ENCODE data around the gene TMTC4. TPM values are rescaled to one million over a fixed set of nuclear protein-coding genes. Genes with fewer than 3 reads are reported as not detected.

TMTC4 gene
- total RNA-seq, 1 donor from 2014 or later, result 59.4 TPM

DNA sequence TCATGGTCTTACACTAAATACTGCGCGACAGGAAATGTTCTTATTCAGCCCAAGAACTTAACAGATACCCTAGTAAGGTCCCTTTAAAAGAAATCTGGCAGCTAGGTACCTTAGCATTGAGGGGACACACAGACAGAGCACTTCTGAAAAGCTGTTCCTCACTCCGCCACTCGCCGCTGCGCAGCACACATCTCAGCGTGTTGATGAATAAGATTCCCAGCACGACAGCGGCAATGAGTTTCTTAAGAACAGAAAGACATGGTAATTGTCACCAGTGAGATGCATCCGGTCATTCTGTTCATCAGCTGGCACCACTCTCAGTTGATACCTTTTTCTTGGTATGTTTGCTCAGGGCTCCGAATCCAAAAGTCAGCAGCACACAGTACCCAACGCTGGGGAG lies 39.9 kb downstream of the TMTC4 start:
- peaks cover 16% of the 10 kb centered on the region for H3K4me1 ChIP-seq
- H2AFZ ChIP-seq (replicated peaks), result no peak overlapping the region
- H3K27ac Mint-ChIP-seq, result no peak overlapping the region
- no peaks in the 10 kb centered on the region for H3K27me3 Mint-ChIP-seq (ENCODE audit: insufficient read depth, low read depth)
- H3F3A ChIP-seq (ENCODE audit: low read depth), result no peaks in the 10 kb centered on the region
- no peak overlapping the region for H3K4me2 ChIP-seq
- no peak overlapping the region for H3K4me3 Mint-ChIP-seq
- no peak overlapping the region for H3K27ac ChIP-seq
- peaks cover 7% of the 10 kb centered on the region for H3K36me3 ChIP-seq
- H3K4me3 ChIP-seq, result no peak overlapping the region
- H3K36me3 Mint-ChIP-seq, result peaks cover 47% of the 10 kb centered on the region
- no peaks in the 10 kb centered on the region for H3K27me3 ChIP-seq
- TF ChIP-seq, protein P1, sequence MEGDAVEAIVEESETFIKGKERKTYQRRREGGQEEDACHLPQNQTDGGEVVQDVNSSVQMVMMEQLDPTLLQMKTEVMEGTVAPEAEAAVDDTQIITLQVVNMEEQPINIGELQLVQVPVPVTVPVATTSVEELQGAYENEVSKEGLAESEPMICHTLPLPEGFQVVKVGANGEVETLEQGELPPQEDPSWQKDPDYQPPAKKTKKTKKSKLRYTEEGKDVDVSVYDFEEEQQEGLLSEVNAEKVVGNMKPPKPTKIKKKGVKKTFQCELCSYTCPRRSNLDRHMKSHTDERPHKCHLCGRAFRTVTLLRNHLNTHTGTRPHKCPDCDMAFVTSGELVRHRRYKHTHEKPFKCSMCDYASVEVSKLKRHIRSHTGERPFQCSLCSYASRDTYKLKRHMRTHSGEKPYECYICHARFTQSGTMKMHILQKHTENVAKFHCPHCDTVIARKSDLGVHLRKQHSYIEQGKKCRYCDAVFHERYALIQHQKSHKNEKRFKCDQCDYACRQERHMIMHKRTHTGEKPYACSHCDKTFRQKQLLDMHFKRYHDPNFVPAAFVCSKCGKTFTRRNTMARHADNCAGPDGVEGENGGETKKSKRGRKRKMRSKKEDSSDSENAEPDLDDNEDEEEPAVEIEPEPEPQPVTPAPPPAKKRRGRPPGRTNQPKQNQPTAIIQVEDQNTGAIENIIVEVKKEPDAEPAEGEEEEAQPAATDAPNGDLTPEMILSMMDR (IDR thresholded peaks at IDR 0.05), result no peak
- TF ChIP-seq EZH2phosphoT487 (IDR thresholded peaks at IDR 0.05), result no peak
- no peak overlapping the region for H3K9ac ChIP-seq
- H4K20me1 ChIP-seq (ENCODE audit: low read depth), result peaks cover 7% of the 10 kb centered on the region
- H3K9me3 Mint-ChIP-seq, result no peaks in the 10 kb centered on the region
- DNase-seq (ENCODE audit: low spot score), result no peak
- H3K9me3 ChIP-seq (ENCODE audit: low read depth), result no peaks in the 10 kb centered on the region
- H3K4me1 Mint-ChIP-seq, result peaks cover 23% of the 10 kb centered on the region
- H3K79me2 ChIP-seq (ENCODE audit: low read depth), result no peaks in the 10 kb centered on the region

DNA sequence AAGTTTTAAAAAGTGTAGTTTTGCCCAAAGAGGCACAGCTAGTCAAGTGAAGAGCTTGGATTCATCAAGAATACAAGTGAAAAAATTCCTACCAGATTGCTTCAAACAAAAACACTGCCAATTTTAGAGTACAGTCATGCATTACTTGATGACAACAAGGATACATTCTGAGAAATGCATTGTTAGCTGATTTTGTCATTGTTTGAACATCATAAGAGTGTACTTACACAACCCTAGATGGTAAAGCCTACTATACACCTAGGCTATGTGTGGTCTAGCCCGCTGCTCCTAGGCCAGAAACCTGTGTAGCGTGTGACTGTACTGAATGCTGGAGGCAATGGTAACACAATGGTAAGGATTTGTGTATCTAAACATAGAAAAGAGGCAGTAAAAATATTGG lies 41.1 kb downstream of the TMTC4 start:
- no peak overlapping the region for H2AFZ ChIP-seq (replicated peaks)
- H3K4me1 ChIP-seq, result peaks cover 16% of the 10 kb centered on the region
- no peaks in the 10 kb centered on the region for H3K27me3 Mint-ChIP-seq (ENCODE audit: insufficient read depth, low read depth)
- no peak for DNase-seq (ENCODE audit: low spot score)
- H3K9me3 Mint-ChIP-seq, result no peaks in the 10 kb centered on the region
- no peak overlapping the region for H3K9ac ChIP-seq
- H3K36me3 ChIP-seq, result peaks cover 7% of the 10 kb centered on the region
- peaks cover 26% of the 10 kb centered on the region for H3K4me1 Mint-ChIP-seq
- H3K4me3 Mint-ChIP-seq, result no peak overlapping the region
- no peaks in the 10 kb centered on the region for H3K27me3 ChIP-seq
- H4K20me1 ChIP-seq (ENCODE audit: low read depth), result peaks cover 7% of the 10 kb centered on the region
- TF ChIP-seq EZH2phosphoT487 (IDR thresholded peaks at IDR 0.05) (no peak), EZH2 (IDR thresholded peaks at IDR 0.05) (no peak)
- TF ChIP-seq, protein P1 (IDR thresholded peaks at IDR 0.05), result no peak
- no peak overlapping the region for H3K4me2 ChIP-seq
- H3K27ac Mint-ChIP-seq, result no peak overlapping the region
- no peaks in the 10 kb centered on the region for H3F3A ChIP-seq (ENCODE audit: low read depth)
- H3K36me3 Mint-ChIP-seq, result peaks cover 50% of the 10 kb centered on the region
- no peak overlapping the region for H3K27ac ChIP-seq
- H3K4me3 ChIP-seq, result no peak overlapping the region
- no peaks in the 10 kb centered on the region for H3K9me3 ChIP-seq (ENCODE audit: low read depth)
- H3K79me2 ChIP-seq (ENCODE audit: low read depth), result no peaks in the 10 kb centered on the region

DNA sequence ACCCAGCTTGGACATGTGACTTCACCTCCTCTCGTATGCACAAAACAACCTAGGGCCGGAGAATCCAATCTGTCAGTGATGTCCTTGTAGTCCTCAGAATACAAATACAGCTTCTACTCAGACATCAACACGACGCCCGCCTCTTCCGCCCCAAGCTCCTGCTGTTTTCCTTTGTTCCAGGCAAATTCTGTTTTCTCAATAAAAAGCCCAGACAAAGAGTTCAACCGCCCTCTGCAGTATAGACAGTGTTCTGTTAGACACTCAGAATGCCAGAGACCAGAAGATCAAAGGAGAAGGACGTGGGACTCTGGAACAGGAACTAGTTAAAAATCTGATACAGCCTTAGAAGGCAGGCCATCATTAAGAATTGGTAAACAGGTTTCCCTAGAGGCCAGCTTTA lies 44.0 kb downstream of the TMTC4 start:
- no peaks in the 10 kb centered on the region for H3K79me2 ChIP-seq (ENCODE audit: low read depth)
- no peaks in the 10 kb centered on the region for H3K27me3 ChIP-seq
- Mint-ChIP-seq H3K27ac (peak overlapping the region; percentile 58), H3K9me3 (no peaks in the 10 kb centered on the region), H3K4me1 (peaks cover 26% of the 10 kb centered on the region), H3K27me3 (ENCODE audit: insufficient read depth, low read depth) (no peaks in the 10 kb centered on the region), H3K36me3 (peaks cover 55% of the 10 kb centered on the region), H3K4me3 (peak overlapping the region; percentile 65)
- H3K4me1 ChIP-seq, result peaks cover 16% of the 10 kb centered on the region
- peak overlapping the region; percentile 34 for H3K27ac ChIP-seq
- no peaks in the 10 kb centered on the region for H3F3A ChIP-seq (ENCODE audit: low read depth)
- peak overlapping the region; percentile 60 for H3K4me2 ChIP-seq
- peaks cover 7% of the 10 kb centered on the region for H4K20me1 ChIP-seq (ENCODE audit: low read depth)
- no peak overlapping the region for H2AFZ ChIP-seq (replicated peaks)
- H3K9me3 ChIP-seq (ENCODE audit: low read depth), result no peaks in the 10 kb centered on the region
- peak; percentile 78 for DNase-seq (ENCODE audit: low spot score)
- no peak overlapping the region for H3K4me3 ChIP-seq
- no peak overlapping the region for H3K9ac ChIP-seq
- no peak for TF ChIP-seq EZH2phosphoT487 (IDR thresholded peaks at IDR 0.05)
- TF ChIP-seq, protein P1 (IDR thresholded peaks at IDR 0.05), result peak; percentile 32
- peaks cover 7% of the 10 kb centered on the region for H3K36me3 ChIP-seq
